ENCODE results near the gene CREG1. TPM values are rescaled to one million over a fixed set of nuclear protein-coding genes. Genes with fewer than 3 reads are reported as not detected.

The CREG1 gene
- total RNA-seq, 2 experiments from 2014 or later, result 45.9 to 52.2 TPM

DNA sequence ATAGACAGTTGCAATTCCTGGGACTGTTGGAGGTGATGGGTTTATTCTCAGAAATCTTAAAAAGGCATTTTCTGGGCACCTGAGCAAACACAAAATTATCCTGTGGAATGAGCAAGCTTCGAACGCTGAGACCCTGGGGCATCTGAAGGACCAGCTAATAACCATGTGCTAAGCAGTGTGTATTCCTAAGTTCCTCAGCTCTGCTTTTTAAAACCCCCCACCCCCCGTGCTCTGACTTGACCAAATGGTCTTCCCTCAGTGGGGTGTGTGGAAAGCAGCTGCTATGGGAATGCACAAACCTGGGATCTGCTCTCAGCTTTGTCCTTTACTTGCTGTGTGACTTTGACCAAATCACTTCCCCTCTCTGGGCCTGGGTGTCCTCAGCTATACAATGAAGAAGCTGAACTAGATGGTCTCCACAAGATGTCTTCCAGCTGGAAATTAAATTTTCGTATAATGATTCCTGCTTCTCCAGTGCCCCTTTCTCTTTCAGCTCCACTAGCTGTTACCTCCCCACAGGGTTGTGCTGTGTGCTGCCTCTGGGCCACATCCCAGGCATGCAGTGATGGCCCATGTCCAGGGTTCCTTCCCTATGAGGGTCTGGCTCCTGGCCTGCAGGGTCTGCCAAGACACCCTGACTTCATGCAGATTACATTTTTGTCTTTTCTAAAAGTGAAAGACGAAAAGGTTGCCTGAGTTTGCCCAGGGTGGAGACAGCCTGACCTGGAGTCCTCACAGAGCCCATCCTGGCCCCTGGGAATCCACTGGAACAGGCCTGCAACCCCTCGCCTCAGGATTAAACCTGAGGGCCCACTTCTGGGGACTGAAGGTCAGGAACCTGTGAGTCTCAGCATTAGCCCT, 20.4 kb downstream of the CREG1 start:
- CTCF ChIA-PET (ENCODE audit: unreplicated experiment), result interaction anchor here (0.9 to 2.2 kb wide), 4 partner anchors 28 to 131 kb away, joined by 3 to 6 read pairs (median 4); no protein-coding TSS in a partner anchor
- H3K4me2 ChIP-seq (ENCODE audit: low read length), result no peak overlapping the region
- no peaks in the 10 kb centered on the region for H4K20me1 ChIP-seq (ENCODE audit: insufficient read depth, low read length)
- no peak overlapping the region for H3K27ac ChIP-seq (ENCODE audit: low read depth, low read length, poor library complexity, severe bottlenecking)
- no TSS peak for BruUV-seq (replicated peaks)
- TF ChIP-seq EZH2phosphoT487 (IDR thresholded peaks at IDR 0.05; ENCODE audit: borderline replicate concordance, low read depth, low read length), result no peak
- TF ChIP-seq, protein P1, sequence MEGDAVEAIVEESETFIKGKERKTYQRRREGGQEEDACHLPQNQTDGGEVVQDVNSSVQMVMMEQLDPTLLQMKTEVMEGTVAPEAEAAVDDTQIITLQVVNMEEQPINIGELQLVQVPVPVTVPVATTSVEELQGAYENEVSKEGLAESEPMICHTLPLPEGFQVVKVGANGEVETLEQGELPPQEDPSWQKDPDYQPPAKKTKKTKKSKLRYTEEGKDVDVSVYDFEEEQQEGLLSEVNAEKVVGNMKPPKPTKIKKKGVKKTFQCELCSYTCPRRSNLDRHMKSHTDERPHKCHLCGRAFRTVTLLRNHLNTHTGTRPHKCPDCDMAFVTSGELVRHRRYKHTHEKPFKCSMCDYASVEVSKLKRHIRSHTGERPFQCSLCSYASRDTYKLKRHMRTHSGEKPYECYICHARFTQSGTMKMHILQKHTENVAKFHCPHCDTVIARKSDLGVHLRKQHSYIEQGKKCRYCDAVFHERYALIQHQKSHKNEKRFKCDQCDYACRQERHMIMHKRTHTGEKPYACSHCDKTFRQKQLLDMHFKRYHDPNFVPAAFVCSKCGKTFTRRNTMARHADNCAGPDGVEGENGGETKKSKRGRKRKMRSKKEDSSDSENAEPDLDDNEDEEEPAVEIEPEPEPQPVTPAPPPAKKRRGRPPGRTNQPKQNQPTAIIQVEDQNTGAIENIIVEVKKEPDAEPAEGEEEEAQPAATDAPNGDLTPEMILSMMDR (conservative IDR thresholded peaks at IDR 0.05; ENCODE audit: low read length), result no peak
- H3K4me3 ChIP-seq (ENCODE audit: low read depth, low read length, poor library complexity, severe bottlenecking), result no peak overlapping the region
- H3K36me3 ChIP-seq (ENCODE audit: insufficient read depth, low read length), result no peaks in the 10 kb centered on the region
- H3K9me3 ChIP-seq (ENCODE audit: low read length), result no peaks in the 10 kb centered on the region
- no peaks in the 10 kb centered on the region for H3K9me2 ChIP-seq (ENCODE audit: insufficient read depth, low read length)
- intact Hi-C loops (cut with micrococcal nuclease; ENCODE audit: unreplicated experiment), result loop anchor here (1.0 to 10.0 kb wide), 3 partner anchors 91 to 618 kb away; no protein-coding TSS in a partner anchor
- H3K79me2 ChIP-seq (ENCODE audit: insufficient read depth, low read depth, low read length), result no peaks in the 10 kb centered on the region
- POLR2A ChIA-PET, result interaction anchor here (1.1 to 2.3 kb wide), 4 partner anchors 15 to 472 kb away, joined by 3 to 8 read pairs (median 4); partner anchors contain the start of gene CD247
- DNase-seq (ENCODE audit: low spot score), result no peak
- no peak overlapping the region for H2AFZ ChIP-seq (ENCODE audit: low read length)
- no peaks in the 10 kb centered on the region for H3K4me1 ChIP-seq (ENCODE audit: insufficient read depth, low read length, poor library complexity, severe bottlenecking)

GRCh38 chr1:167532375-167532774, 21.2 kb downstream of the CREG1 start:
- CTCF ChIA-PET (ENCODE audit: unreplicated experiment), result interaction anchor here (0.9 kb wide), 1 partner anchor 130 kb away, joined by 3 read pairs; no protein-coding TSS in a partner anchor
- no TSS peak for BruUV-seq (replicated peaks)

More at GRCh38 chr1:167532375-167532774, 21.2 kb downstream of the CREG1 start:
- no peaks in the 10 kb centered on the region for H3K36me3 ChIP-seq (ENCODE audit: insufficient read depth, low read length)
- no peaks in the 10 kb centered on the region for H3K9me2 ChIP-seq (ENCODE audit: insufficient read depth, low read length)
- no peak overlapping the region for H2AFZ ChIP-seq (ENCODE audit: low read length)
- no peak overlapping the region for H3K4me2 ChIP-seq (ENCODE audit: low read length)
- no peaks in the 10 kb centered on the region for H4K20me1 ChIP-seq (ENCODE audit: insufficient read depth, low read length)
- no peak overlapping the region for H3K4me3 ChIP-seq (ENCODE audit: low read depth, low read length, poor library complexity, severe bottlenecking)
- DNase-seq (ENCODE audit: low spot score), result no peak
- intact Hi-C loops (cut with micrococcal nuclease; ENCODE audit: unreplicated experiment), result loop anchor here (2.0 to 10.0 kb wide), 2 partner anchors 466 to 618 kb away; no protein-coding TSS in a partner anchor
- POLR2A ChIA-PET, result interaction anchor here (0.7 to 2.3 kb wide), 4 partner anchors 14 to 667 kb away, joined by 3 to 8 read pairs (median 5); partner anchors contain the start of gene CD247
- no peaks in the 10 kb centered on the region for H3K79me2 ChIP-seq (ENCODE audit: insufficient read depth, low read depth, low read length)
- H3K9me3 ChIP-seq (ENCODE audit: low read length), result no peaks in the 10 kb centered on the region
- TF ChIP-seq, protein P1 (conservative IDR thresholded peaks at IDR 0.05; ENCODE audit: low read length), result no peak
- no peak for TF ChIP-seq EZH2phosphoT487 (IDR thresholded peaks at IDR 0.05; ENCODE audit: borderline replicate concordance, low read depth, low read length)
- H3K27ac ChIP-seq (ENCODE audit: low read depth, low read length, poor library complexity, severe bottlenecking), result no peak overlapping the region
- H3K4me1 ChIP-seq (ENCODE audit: insufficient read depth, low read length, poor library complexity, severe bottlenecking), result no peaks in the 10 kb centered on the region
